Urinary bladder (tissue), 4 donors: ENCODE measurements around the gene RBMS3. TPM values are rescaled to one million over a fixed set of nuclear protein-coding genes. Genes with fewer than 3 reads are reported as not detected.

Experiments used
- DNase-seq: peaks from one replicate; pipeline ENCODE4 v3.0.0-alpha.2; 2015; ENCODE audit errors: extremely low spot score
- H3K27ac ChIP-seq: one replicate; pipeline ENCODE4 v1.5.1; 2013; ENCODE audit warnings: low read depth, mild to moderate bottlenecking, moderate library complexity
- H3K36me3 ChIP-seq: one replicate; pipeline ENCODE4 v1.6.1; 2013; ENCODE audit warnings: mild to moderate bottlenecking, moderate library complexity; ENCODE audit not compliant: insufficient read depth
- H3K4me1 ChIP-seq: one replicate; pipeline ENCODE4 v1.6.1; 2013; ENCODE audit warnings: mild to moderate bottlenecking, moderate library complexity; ENCODE audit not compliant: insufficient read depth
- H3K4me3 ChIP-seq: one replicate; pipeline ENCODE4 v1.5.1; 2013; ENCODE audit warnings: low read depth, low read length
- WGBS: extraction: QIAGEN DNeasy Blood & Tissue Kit; methylation state at CpG from one replicate; pipeline ENCODE4 v1.1.7; 2013; 5-methylcytosine and 5-hydroxymethylcytosine counted together
- polyA plus RNA-seq: library from polyadenylated mRNA; stranded (reverse); fragments of 200-250 nt; gene quantifications from one replicate; pipeline ENCODE4 v1.2.3, GENCODE V29; 2013
- total RNA-seq: library from RNA; depleted of rRNA; stranded (reverse); fragments of >200 nt; gene quantifications from one replicate; pipeline ENCODE4 v1.2.3, GENCODE V29; 2014
- donor health status: healthy with polysubstance abuse.
- donor health status: healthy.

RBMS3 gene
- total and polyA plus RNA-seq, 2 donors, result 10.6 to 136 TPM

GRCh38 chr3:29690686-29691353, 409.9 kb downstream of the RBMS3 start:
- H3K4me3 ChIP-seq, result no peak overlapping the region
- no peaks in the 10 kb centered on the region for H3K36me3 ChIP-seq
- 95% methylated on average over 2 of the region's 2 CpGs for WGBS
- H3K4me1 ChIP-seq, result no peaks in the 10 kb centered on the region
- DNase-seq, result no peak
- H3K27ac ChIP-seq, result no peak overlapping the region

GRCh38 chr3:29693863-29694262, 413.0 kb downstream of the RBMS3 start:
- Histone ChIP-seq H3K4me1 (no peaks in the 10 kb centered on the region), H3K27ac (no peak overlapping the region)
- no peak for DNase-seq

DNA sequence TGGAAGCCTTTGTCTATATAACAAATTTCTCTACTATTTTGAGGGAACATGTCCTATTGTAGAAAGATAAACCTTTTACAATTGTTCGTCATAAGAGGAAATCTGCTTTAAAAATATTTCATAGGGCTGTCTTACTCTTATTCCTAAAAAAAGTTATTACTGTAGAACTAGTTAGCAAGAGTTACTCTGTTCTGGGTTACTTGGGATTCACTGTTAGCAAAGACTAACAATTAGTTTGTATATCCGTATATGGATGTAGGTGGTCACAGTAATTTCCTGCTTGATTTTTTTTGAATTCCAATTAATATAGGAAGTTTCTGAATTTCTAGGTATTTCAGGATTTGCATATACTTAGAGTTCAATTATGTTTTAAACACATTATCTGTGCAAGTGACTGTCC, 413.5 kb downstream of the RBMS3 start:
- no peaks in the 10 kb centered on the region for H3K4me1 ChIP-seq
- H3K4me3 ChIP-seq, result no peak overlapping the region
- DNase-seq, result no peak
- H3K36me3 ChIP-seq, result no peaks in the 10 kb centered on the region
- H3K27ac ChIP-seq, result no peak overlapping the region
- WGBS, result 55% methylated on average over 2 of the region's 2 CpGs

More at GRCh38 chr3:29693863-29694262, 413.0 kb downstream of the RBMS3 start:
- WGBS, result 54% methylated on average over 1 of the region's 1 CpG
- Histone ChIP-seq H3K36me3 (no peaks in the 10 kb centered on the region), H3K4me3 (no peak overlapping the region)

GRCh38 chr3:29694783-29695182, 413.9 kb downstream of the RBMS3 start:
- no peak for DNase-seq
- Histone ChIP-seq H3K4me1 (no peaks in the 10 kb centered on the region), H3K4me3 (no peak overlapping the region), H3K27ac (no peak overlapping the region), H3K36me3 (no peaks in the 10 kb centered on the region)
- 52% methylated on average over 1 of the region's 1 CpG for WGBS

DNA sequence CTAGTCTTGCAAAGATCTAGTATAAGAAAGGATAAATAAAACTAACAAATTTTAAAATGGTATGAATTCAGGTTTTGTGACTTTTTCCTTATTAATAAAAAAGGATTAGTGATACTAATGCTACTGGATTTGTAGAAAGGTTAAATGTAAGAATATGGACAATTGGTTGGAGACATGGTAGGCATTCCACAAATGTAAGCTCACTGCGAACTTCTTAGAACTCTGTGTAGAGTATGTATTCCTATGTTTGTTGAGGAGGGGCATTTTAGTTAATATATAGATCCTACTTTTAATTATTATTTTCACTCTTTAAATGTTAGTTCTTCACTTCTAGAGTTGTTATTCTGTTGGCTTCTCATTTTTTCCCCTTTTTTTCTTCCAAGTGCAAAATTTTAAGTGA, 414.3 kb downstream of the RBMS3 start:
- Histone ChIP-seq H3K36me3 (no peaks in the 10 kb centered on the region), H3K27ac (no peak overlapping the region), H3K4me3 (no peak overlapping the region), H3K4me1 (no peaks in the 10 kb centered on the region)
- DNase-seq, result no peak
- 74% methylated on average over 1 of the region's 1 CpG for WGBS

- WGBS, result 20% methylated on average over 3 of the region's 3 CpGs
- no peak for DNase-seq
- Histone ChIP-seq H3K27ac (no peak overlapping the region), H3K4me3 (no peak overlapping the region), H3K36me3 (no peaks in the 10 kb centered on the region), H3K4me1 (no peaks in the 10 kb centered on the region)
Observed at GRCh38 chr3:29695643-29696198, 414.9 kb downstream of the RBMS3 start.

DNA sequence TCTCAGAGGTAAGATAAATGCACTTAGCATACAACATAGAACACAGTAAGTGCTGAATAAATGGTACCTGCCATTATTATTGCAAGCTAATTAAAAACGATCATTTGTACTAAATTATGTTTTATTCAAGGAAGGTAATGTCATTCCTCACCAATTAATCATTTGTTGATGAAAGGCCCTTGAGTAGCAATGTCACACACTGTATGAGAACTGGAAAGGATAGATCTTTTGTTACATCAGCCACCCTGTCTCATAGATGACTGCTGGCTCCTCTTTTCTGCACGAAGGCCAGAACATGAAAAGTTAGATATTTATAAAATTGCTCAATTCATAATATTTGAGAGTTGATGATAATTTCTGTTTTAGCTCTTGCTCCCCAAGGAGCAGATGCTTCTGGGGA, 415.4 kb downstream of the RBMS3 start:
- DNase-seq, result no peak
- H3K4me3 ChIP-seq, result no peak overlapping the region
- no peaks in the 10 kb centered on the region for H3K36me3 ChIP-seq
- no peak overlapping the region for H3K27ac ChIP-seq
- H3K4me1 ChIP-seq, result no peaks in the 10 kb centered on the region
- WGBS, result 85% methylated on average over 2 of the region's 2 CpGs

DNA sequence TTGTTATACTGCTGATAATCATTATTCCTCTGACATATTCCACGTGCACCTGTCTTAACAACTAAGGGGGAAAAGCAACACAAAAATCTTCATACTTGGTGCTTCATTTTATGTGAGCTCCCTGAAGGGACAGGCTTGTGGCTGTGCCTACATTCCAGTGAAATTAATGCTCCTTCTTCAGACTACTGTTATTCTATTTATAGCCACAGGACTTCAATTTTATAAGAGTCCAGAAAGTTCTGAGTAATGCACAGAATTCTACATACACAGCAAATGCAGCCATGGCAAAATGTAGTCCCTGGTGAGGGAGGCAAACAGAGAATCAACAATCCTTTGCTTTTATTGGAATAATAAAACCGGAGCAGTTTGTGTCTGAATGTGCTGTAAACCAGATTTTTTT, 417.1 kb downstream of the RBMS3 start:
- Histone ChIP-seq H3K27ac (no peak overlapping the region), H3K4me3 (no peak overlapping the region), H3K4me1 (no peaks in the 10 kb centered on the region), H3K36me3 (no peaks in the 10 kb centered on the region)
- WGBS, result 46% methylated on average over 2 of the region's 2 CpGs
- DNase-seq, result no peak

GRCh38 chr3:29700256-29700655, 419.4 kb downstream of the RBMS3 start:
- Histone ChIP-seq H3K4me3 (no peak overlapping the region), H3K4me1 (no peaks in the 10 kb centered on the region), H3K27ac (no peak overlapping the region), H3K36me3 (no peaks in the 10 kb centered on the region)
- WGBS, result 99% methylated on average over 2 of the region's 2 CpGs
- DNase-seq, result no peak

GRCh38 chr3:29701326-29701983, 420.6 kb downstream of the RBMS3 start:
- Histone ChIP-seq H3K36me3 (no peaks in the 10 kb centered on the region), H3K4me3 (no peak overlapping the region), H3K27ac (no peak overlapping the region), H3K4me1 (no peaks in the 10 kb centered on the region)
- WGBS, result 94% methylated on average over 41 of the region's 41 CpGs
- DNase-seq, result no peak

GRCh38 chr3:29705906-29706844, 425.3 kb downstream of the RBMS3 start:
- no peak overlapping the region for H3K27ac ChIP-seq
- no peaks in the 10 kb centered on the region for H3K36me3 ChIP-seq
- 85% methylated on average over 3 of the region's 3 CpGs for WGBS
- H3K4me1 ChIP-seq, result no peaks in the 10 kb centered on the region
- no peak overlapping the region for H3K4me3 ChIP-seq
- DNase-seq, result no peak

GRCh38 chr3:29708884-29709283, 428.0 kb downstream of the RBMS3 start:
- no peaks in the 10 kb centered on the region for H3K36me3 ChIP-seq
- H3K4me1 ChIP-seq, result no peaks in the 10 kb centered on the region
- WGBS, result 90% methylated on average over 8 of the region's 8 CpGs
- H3K27ac ChIP-seq, result no peak overlapping the region
- no peak overlapping the region for H3K4me3 ChIP-seq
- no peak for DNase-seq

- Histone ChIP-seq H3K36me3 (no peaks in the 10 kb centered on the region), H3K27ac (no peak overlapping the region), H3K4me3 (no peak overlapping the region), H3K4me1 (no peaks in the 10 kb centered on the region)
- WGBS, result 53% methylated on average over 3 of the region's 3 CpGs
- DNase-seq, result no peak
Observed at GRCh38 chr3:29711255-29711771, 430.4 kb downstream of the RBMS3 start.
